DND-41 (cell line): ENCODE measurements around the gene CTTN.

Experiments used
- CTCF ChIP-seq: IDR thresholded peaks from 2 replicates; pipeline ENCODE4 v1.5.1; 2012; ENCODE audit warnings: borderline replicate concordance, low read length, moderate library complexity, mild to moderate bottlenecking; ENCODE audit not compliant: poor library complexity, severe bottlenecking; ENCODE audit errors: extremely low read depth
- EZH2 ChIP-seq: IDR thresholded peaks from 3 replicates; pipeline ENCODE4 v1.6.1; 2012; ENCODE audit warnings: borderline replicate concordance, low read depth, mild to moderate bottlenecking, moderate library complexity, low read length, inconsistent platforms; ENCODE audit not compliant: severe bottlenecking

- TF ChIP-seq CTCF (no peak), EZH2 (no peak)
Measured at GRCh38 chr11:70429724-70430521, 31.6 kb downstream of the CTTN start.
